Tibial nerve (tissue), 4 donors: ENCODE measurements around the gene NAP1L1. TPM values are rescaled to one million over a fixed set of nuclear protein-coding genes. Genes with fewer than 3 reads are reported as not detected.

Experiments used
- DNase-seq, 2 donors: peaks; one replicate each; pipeline ENCODE4 v3.0.0-alpha.2; 2019; ENCODE audit warnings: low spot score in 2 of 2
- H3K27ac ChIP-seq, 4 donors: fragments of 200-600 bp; sonication (generic) in 3 of 4; one replicate each; pipeline ENCODE4 v1.5.1; 2017 to 2019; ENCODE audit warnings: mild to moderate bottlenecking in 1 of 4
- H3K27me3 ChIP-seq, 2 donors: fragments of 200-600 bp; sonication (generic) in 1 of 2; one replicate each; pipeline versions ENCODE4 v1.5.1 to v1.6.0; 2017 to 2019
- H3K36me3 ChIP-seq, 3 donors: fragments of 200-600 bp; sonication (generic); one replicate each; pipeline ENCODE4 v1.5.1; 2018 to 2019
- H3K4me1 ChIP-seq, 4 donors: fragments of 200-600 bp; sonication (generic) in 3 of 4; one replicate each; pipeline ENCODE4 v1.5.1; 2017 to 2019
- H3K4me3 ChIP-seq, 4 donors: fragments of 200-600 bp; sonication (generic) in 3 of 4; one replicate each; pipeline ENCODE4 v1.5.1; 2017 to 2019; ENCODE audit warnings: mild to moderate bottlenecking in 1 of 4, moderate library complexity in 1 of 4
- H3K9me3 ChIP-seq, 4 donors: fragments of 200-600 bp; sonication (generic) in 3 of 4; one replicate each; pipeline ENCODE4 v1.5.1; 2017 to 2019
- EP300 ChIP-seq, 2 donors: sonication (generic); formaldehyde crosslinking; IDR thresholded peaks; one replicate each; pipeline ENCODE4 v1.6.1; 2017; ENCODE audit warnings: antibody characterized with exemption in 2 of 2, mild to moderate bottlenecking in 1 of 2
- POLR2A ChIP-seq, 2 donors: fragments of 450-650 bp; IDR thresholded peaks; one replicate each; pipeline ENCODE4 v1.6.1; 2017; ENCODE audit warnings: antibody characterized with exemption in 2 of 2, mild to moderate bottlenecking in 2 of 2, moderate library complexity in 2 of 2
- WGBS, 2 donors: methylation state at CpG; one replicate each; pipeline ENCODE4 v1.1.5; 2018; 5-methylcytosine and 5-hydroxymethylcytosine counted together
- total RNA-seq, 4 donors: library from RNA; depleted of rRNA; stranded (reverse); fragments of >200 nt; gene quantifications; one replicate each; pipeline ENCODE4 v1.1.0, GENCODE V29; 2016
- TF ChIP-seq, protein P1 (sequence below), 5 experiments: fragments of 200-600 bp in 3 of 5; fragments of 450-650 bp in 2 of 5; sonication (generic) in 3 of 5; IDR thresholded peaks; one replicate each; pipeline ENCODE4 v1.5.1; 2016 to 2019; ENCODE audit warnings: antibody characterized with exemption in 5 of 5, mild to moderate bottlenecking in 3 of 5, moderate library complexity in 2 of 5

Gene NAP1L1
- total RNA-seq, 4 donors from 2014 or later = 325 to 541 (median 390) TPM

DNA sequence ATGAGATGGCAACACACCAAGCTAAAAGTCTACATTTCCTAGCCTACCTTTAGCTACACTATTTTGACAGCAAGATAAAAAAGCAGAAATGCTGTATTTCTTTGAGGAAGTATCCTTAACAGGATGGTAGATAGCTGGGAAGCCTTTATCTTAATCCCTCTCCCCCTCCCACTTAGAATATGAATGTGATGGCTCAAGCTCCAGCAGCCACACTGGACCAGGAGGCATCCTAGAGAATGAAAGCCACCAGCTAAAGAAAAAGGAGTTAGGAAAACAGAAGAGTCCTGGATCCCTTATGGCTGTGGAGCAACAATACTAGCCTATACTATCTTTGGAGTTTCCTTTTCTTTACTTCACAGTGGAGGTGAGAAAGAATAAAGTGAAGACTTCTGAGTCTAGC lies 15.1 kb downstream of the NAP1L1 start:
- no peak for TF ChIP-seq POLR2A (IDR thresholded peaks at IDR 0.05)
- TF ChIP-seq, protein P1, sequence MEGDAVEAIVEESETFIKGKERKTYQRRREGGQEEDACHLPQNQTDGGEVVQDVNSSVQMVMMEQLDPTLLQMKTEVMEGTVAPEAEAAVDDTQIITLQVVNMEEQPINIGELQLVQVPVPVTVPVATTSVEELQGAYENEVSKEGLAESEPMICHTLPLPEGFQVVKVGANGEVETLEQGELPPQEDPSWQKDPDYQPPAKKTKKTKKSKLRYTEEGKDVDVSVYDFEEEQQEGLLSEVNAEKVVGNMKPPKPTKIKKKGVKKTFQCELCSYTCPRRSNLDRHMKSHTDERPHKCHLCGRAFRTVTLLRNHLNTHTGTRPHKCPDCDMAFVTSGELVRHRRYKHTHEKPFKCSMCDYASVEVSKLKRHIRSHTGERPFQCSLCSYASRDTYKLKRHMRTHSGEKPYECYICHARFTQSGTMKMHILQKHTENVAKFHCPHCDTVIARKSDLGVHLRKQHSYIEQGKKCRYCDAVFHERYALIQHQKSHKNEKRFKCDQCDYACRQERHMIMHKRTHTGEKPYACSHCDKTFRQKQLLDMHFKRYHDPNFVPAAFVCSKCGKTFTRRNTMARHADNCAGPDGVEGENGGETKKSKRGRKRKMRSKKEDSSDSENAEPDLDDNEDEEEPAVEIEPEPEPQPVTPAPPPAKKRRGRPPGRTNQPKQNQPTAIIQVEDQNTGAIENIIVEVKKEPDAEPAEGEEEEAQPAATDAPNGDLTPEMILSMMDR (IDR thresholded peaks at IDR 0.05) = no peak
- TF ChIP-seq EP300 (IDR thresholded peaks at IDR 0.05) = no peak
- Histone ChIP-seq H3K27me3 (no peaks in the 10 kb centered on the region), H3K36me3 (peaks cover 0 to 41% (median 0%) of the 10 kb centered on the region in 3 donors), H3K9me3 (peaks cover 0 to 15% (median 7%) of the 10 kb centered on the region in 4 donors), H3K4me1 (peaks cover 0 to 26% (median 0%) of the 10 kb centered on the region in 4 donors), H3K4me3 (no peak overlapping the region), H3K27ac (no peak overlapping the region)
- no peak for DNase-seq

DNA sequence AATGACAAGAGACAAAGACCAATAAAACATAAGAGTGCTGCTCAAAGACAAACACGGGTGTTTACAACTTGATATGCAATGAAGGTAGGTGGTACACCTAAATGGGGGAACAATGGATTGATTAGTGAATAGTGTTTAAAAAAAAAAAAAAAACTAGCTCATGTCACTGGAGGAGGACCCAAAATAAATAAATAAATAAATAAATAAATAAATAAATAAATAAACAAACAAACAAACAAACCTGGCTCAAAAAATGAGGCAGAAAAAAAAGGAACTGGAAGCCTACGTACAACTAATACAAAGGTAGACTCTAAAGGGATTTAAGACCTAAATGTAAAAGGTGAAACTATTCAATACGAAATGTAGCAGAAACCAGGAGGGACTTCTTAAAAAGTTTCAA lies 18.6 kb downstream of the NAP1L1 start:
- no peak for DNase-seq
- H3K36me3 ChIP-seq = peaks cover 0 to 68% (median 0%) of the 10 kb centered on the region in 3 donors
- H3K27me3 ChIP-seq = no peaks in the 10 kb centered on the region
- no peak for TF ChIP-seq EP300 (IDR thresholded peaks at IDR 0.05)
- no peak for TF ChIP-seq POLR2A (IDR thresholded peaks at IDR 0.05)
- TF ChIP-seq, protein P1 (IDR thresholded peaks at IDR 0.05) = no peak
- peaks cover 0 to 6% (median 0%) of the 10 kb centered on the region in 4 donors for H3K4me1 ChIP-seq
- H3K4me3 ChIP-seq = no peak overlapping the region
- no peak overlapping the region for H3K27ac ChIP-seq
- H3K9me3 ChIP-seq = peaks cover 0 to 21% (median 9%) of the 10 kb centered on the region in 4 donors
- WGBS, 2 donors = 96 to 97% methylated on average over 3 of the region's 3 CpGs

DNA sequence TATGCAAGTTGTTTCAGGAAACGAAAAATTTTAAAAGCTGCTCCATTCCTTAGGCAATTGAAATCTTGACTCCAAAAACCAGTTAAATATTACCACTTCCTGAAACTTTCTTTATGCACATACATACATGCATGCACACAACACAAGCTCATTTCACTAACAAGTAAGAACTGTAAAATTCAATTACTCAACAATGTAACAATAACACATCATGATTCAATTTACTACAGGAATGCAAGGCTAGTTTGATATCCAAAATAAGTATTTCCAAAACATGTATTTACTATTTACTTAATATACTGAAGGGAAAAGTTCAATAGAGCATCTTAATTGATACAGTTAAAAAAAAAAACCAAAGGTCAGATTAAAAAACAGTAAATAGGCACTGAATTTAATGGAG lies 19.6 kb downstream of the NAP1L1 start:
- Histone ChIP-seq H3K4me1 (peaks cover 0 to under 1% (median 0%) of the 10 kb centered on the region in 4 donors), H3K27me3 (no peaks in the 10 kb centered on the region), H3K36me3 (peaks cover 0 to 66% (median 0%) of the 10 kb centered on the region in 3 donors), H3K9me3 (peaks cover 0 to 21% (median 9%) of the 10 kb centered on the region in 4 donors), H3K27ac (no peak overlapping the region), H3K4me3 (no peak overlapping the region)
- no peak for DNase-seq
- WGBS, 2 donors = 93% methylated on average over 1 of the region's 1 CpG
- TF ChIP-seq, protein P1 (IDR thresholded peaks at IDR 0.05) = no peak
- TF ChIP-seq EP300 (IDR thresholded peaks at IDR 0.05) = no peak

DNA sequence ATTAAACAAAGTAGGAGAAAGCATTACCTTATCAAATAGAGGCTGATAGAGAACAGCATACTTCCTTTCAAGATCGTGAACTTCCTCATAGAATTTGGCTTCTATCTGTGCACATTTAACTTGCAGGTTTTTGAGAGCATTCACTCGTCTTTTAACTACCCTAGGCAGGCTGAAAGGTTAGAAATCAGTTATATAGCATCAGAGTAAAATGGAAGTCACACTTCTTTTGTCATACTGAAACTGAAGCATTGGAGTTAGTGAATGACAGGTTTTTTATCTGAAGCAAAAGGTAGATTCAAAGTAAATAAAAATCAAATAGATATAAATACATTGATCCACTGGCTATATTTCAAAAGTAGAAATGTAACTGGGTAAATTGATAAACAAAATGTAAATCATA lies 24.4 kb downstream of the NAP1L1 start:
- Histone ChIP-seq H3K27me3 (no peaks in the 10 kb centered on the region), H3K4me1 (no peaks in the 10 kb centered on the region), H3K4me3 (no peak overlapping the region), H3K36me3 (peaks cover 0 to 87% (median 3%) of the 10 kb centered on the region in 3 donors), H3K27ac (no peak overlapping the region), H3K9me3 (peaks cover 0 to 14% (median 5%) of the 10 kb centered on the region in 4 donors)
- no peak for DNase-seq
- TF ChIP-seq EP300 (IDR thresholded peaks at IDR 0.05) (no peak), POLR2A (IDR thresholded peaks at IDR 0.05) (no peak)
- TF ChIP-seq, protein P1 (IDR thresholded peaks at IDR 0.05) = no peak
- WGBS, 2 donors = 55 to 61% methylated on average over 2 of the region's 2 CpGs

DNA sequence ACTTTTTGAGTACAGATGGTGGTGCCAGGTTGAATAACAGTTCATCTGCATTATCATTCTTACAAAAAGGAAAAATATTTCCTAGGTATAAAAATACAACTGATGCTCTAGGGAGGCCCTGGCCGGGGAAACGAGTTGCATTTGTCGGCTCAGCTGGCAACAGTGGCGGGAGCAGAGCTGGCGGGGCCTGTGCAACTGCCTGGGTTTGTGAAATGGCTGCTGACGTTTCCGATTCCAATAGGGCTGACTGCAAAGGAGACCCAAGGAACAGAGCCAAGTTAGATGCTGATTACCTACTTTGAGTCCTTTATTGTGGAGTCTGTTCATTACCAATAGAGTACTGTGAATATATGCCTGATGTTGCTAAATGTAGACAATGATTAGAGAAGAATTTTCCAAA lies 27.2 kb downstream of the NAP1L1 start:
- H3K36me3 ChIP-seq = peaks cover 2 to 93% (median 13%) of the 10 kb centered on the region in 3 donors
- no peak overlapping the region for H3K27ac ChIP-seq
- no peaks in the 10 kb centered on the region for H3K4me1 ChIP-seq
- H3K4me3 ChIP-seq = no peak overlapping the region
- no peaks in the 10 kb centered on the region for H3K27me3 ChIP-seq
- 86 to 91% methylated on average over 7 of the region's 7 CpGs for WGBS, 2 donors
- no peak for DNase-seq
- no peaks in the 10 kb centered on the region for H3K9me3 ChIP-seq
- TF ChIP-seq EP300 (IDR thresholded peaks at IDR 0.05) = no peak
- TF ChIP-seq, protein P1 (IDR thresholded peaks at IDR 0.05) = no peak
- no peak for TF ChIP-seq POLR2A (IDR thresholded peaks at IDR 0.05)
